Fibroblast of skin of right quadriceps (primary cell): ENCODE measurements around the gene PTPN21.

Source experiments
- DNase-seq: peaks from one replicate; pipeline ENCODE4 v3.0.0-alpha.2; 2013

The PTPN21 gene

GRCh38 chr14:88463318-88463717 is 91.5 kb downstream of the PTPN21 start:
- DNase-seq = no peak

- peak; percentile 7 for DNase-seq
These were observed 99.9 kb downstream of the PTPN21 start for GRCh38 chr14:88454886-88455285.

- DNase-seq = no peak
These were observed 102.6 kb downstream of the PTPN21 start for GRCh38 chr14:88452231-88452630.

- DNase-seq = no peak
These were observed 115.7 kb downstream of the PTPN21 start for GRCh38 chr14:88439088-88439487.

- no peak for DNase-seq
These were observed 117.1 kb downstream of the PTPN21 start for GRCh38 chr14:88437658-88438057.

GRCh38 chr14:88430976-88431375 is 123.8 kb downstream of the PTPN21 start:
- DNase-seq = no peak

GRCh38 chr14:88426271-88426670 is 128.5 kb downstream of the PTPN21 start:
- DNase-seq = peak; percentile 43

- DNase-seq = peak; percentile 61
These were observed 130.2 kb downstream of the PTPN21 start for GRCh38 chr14:88424573-88424972.

- peak; percentile 69 for DNase-seq
These were observed 131.7 kb downstream of the PTPN21 start for GRCh38 chr14:88422919-88423650.

GRCh38 chr14:88422047-88422446 is 132.8 kb downstream of the PTPN21 start:
- no peak for DNase-seq

GRCh38 chr14:88421286-88421685 is 133.5 kb downstream of the PTPN21 start:
- DNase-seq = peak; percentile 17

- no peak for DNase-seq
These were observed 134.6 kb downstream of the PTPN21 start for GRCh38 chr14:88420187-88420586.

- no peak for DNase-seq
These were observed 137.2 kb downstream of the PTPN21 start for GRCh38 chr14:88417594-88417993.
